Measurements from ENCODE around the gene POLRMT.
"Not testable (repeated sequence)": the region's sequence is repeated elsewhere in the genome, so short reads cannot be mapped to it uniquely, and the experiment has no call there.

POLRMT gene

DNA sequence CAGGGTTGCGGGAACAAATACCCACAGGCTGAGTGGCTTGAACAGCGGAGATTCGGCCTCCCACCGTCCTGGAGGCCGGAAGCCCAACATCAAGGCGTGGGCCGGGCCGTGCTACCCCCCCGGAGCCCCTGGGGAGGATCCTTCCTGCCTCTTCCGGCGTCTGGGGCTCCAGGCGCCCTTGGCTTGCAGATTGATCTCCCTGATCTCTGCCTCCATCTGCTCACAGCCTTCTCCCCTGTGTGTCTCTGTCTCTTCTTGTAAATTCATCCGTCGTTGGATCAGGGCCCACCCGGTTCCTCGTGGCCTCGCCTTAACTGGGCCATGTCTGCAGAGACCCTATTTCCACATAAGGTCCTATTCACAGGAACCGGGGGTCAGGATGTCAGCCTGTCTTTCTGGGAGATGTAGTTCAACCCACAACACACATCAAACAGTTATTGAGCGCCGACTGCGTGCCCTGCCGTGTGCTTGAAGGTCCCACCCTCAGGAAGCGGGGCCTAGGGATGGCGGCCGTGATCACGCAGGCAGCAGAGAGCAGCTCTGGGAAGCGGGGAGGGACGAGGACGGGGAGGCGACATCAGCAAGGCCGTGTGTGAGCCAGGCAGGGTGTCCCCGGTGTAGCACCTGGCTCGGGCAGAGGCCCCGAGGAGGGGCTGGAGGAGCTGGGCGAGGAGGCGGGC is 22.4 kb downstream of the POLRMT start:
- DNase-seq (ENCODE audit: low read depth) = peak; percentile 86

DNA sequence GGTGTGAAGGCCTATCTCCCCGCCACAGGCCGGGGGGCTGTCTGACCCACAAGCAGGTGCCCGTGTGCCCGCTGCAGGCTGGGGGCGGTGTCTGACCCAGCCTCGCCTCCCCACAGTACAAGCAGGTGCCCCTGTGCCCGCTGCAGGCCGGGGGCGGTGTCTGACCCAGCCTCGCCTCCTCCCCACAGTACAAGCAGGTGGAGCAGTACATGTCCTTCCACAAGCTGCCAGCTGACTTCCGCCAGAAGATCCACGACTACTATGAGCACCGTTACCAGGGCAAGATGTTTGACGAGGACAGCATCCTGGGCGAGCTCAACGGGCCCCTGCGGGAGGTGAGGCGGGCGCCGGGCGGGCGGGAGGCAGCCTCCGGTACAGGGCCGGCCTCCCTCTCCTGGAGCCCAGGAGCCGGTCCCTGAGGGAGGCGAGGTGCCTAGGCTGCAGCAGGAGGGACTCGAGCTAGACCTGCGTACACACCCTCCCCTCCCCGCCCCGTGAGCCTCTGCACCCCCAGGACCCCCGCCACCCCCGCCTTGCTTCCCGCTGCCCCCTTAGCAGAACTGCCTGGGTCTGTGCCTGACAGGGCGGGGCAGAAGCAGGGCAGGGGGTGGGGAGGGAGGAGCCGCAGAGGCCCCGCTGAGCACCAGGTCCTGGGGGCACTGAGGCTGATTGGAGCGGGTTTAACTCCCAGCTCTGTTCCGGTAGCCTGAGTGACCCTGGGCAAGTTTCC is 23.1 kb downstream of the POLRMT start:
- no peak for DNase-seq (ENCODE audit: low read depth)

DNA sequence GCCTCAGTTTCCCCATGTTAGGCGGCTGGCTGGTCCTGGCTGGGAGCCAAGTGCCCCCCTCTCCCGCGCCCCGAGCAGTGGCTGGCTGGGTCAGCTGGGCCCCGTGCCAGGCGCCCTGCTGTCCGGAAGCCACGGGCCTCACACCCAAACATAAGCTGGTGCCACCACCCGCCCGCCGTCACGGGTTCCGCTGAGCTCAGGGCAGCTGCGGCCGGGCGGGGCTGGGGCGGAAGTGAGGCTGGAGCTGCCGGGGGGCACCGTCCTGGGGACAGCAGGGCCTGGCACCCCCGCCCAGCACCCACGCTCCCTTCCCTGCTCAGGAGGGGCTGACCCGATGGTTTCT is 24.4 kb downstream of the POLRMT start:
- DNase-seq (ENCODE audit: low read depth) = no peak

GRCh38 chr19:608155-609003 is 25.0 kb downstream of the POLRMT start:
- DNase-seq (ENCODE audit: low read depth) = no peak

GRCh38 chr19:607301-608154 is 25.8 kb downstream of the POLRMT start:
- DNase-seq (ENCODE audit: low read depth) = no peak

- not testable (repeated sequence) for DNase-seq (ENCODE audit: low read depth)
These were observed 28.0 kb downstream of the POLRMT start for GRCh38 chr19:605061-605971.

GRCh38 chr19:604355-604754 is 29.0 kb downstream of the POLRMT start:
- no peak for DNase-seq (ENCODE audit: low read depth)

DNA sequence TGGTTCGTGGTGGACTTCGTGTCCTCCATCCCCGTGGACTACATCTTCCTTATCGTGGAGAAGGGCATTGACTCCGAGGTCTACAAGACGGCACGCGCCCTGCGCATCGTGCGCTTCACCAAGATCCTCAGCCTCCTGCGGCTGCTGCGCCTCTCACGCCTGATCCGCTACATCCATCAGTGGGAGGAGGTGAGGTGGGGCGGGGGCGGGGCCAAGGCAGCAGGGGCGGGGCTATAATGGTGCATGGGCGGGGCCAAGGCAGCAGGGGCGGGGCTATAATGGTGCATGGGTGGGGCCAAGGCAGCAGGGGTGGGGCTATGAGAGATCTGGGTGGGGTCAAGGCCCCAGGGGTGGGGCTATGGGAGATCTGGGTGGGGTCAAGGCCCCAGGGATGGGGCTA is 29.6 kb downstream of the POLRMT start:
- DNase-seq (ENCODE audit: low read depth) = not testable (repeated sequence)

GRCh38 chr19:603302-603639 is 30.1 kb downstream of the POLRMT start:
- DNase-seq (ENCODE audit: low read depth) = not testable (repeated sequence)

GRCh38 chr19:602391-603301 is 30.7 kb downstream of the POLRMT start:
- DNase-seq (ENCODE audit: low read depth) = no peak

GRCh38 chr19:601790-602189 is 31.5 kb downstream of the POLRMT start:
- DNase-seq (ENCODE audit: low read depth) = no peak

DNA sequence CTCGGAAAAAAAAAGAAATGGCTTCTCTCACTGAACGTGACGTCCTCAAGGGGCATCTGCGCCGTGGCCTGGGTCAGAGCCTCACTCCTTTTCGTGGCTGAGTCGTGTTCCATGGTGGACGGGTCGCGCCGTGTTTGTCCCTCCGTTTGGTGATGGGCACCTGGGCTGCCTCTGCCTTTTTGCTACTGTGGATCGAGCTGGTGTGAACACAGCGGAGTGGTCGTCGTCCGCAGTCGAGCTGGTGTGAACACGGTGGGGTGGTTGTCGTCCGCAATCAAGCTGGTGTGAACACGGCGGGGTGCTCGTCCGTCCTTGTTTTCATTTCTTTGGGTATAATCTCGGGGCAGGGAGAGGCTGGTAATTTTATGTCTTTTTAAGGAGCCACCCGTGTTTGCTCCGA is 32.0 kb downstream of the POLRMT start:
- no peak for DNase-seq (ENCODE audit: low read depth)

DNA sequence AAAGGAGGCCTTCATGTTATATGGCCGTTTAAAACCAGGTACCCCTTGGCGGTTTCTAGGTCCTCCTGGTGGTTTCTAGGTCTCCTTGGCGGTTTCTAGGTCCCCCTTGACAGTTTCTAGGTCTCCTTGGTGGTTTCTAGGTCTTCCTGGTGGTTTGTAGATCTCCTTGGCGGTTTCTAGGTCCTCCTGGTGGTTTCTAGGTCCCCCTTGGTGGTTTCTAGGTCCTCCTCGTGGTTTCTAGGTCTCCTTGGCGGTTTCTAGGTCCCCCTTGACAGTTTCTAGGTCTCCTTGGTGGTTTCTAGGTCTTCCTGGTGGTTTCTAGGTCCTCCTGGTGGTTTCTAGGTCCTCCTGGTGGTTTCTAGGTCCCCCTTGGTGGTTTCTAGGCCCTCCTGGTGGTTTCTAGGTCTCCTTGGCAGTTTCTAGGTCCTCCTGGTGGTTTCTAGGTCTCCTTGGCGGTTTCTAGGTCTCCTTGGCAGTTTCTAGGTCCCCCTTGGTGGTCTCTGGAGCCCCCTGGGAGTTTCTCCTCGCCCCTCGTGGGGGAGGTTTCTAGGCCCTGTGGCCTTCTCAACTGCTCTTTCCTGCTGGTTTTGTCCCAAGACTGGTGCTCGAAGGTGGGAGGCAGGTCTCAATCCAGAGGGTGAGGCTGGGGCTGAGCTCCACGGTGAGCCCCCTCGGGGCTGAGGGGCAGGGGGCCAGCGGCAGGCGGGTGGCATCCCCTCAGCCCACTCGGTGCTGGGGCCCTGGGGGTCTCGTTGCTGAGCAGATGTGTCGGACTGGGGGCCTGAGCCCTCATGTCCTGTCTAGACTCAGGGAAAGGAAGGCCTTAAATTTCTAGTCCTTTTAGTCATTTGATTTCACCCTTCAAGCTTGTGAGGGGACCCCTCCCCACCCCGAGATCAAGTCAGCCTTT is 35.7 kb downstream of the POLRMT start:
- no peak for DNase-seq (ENCODE audit: low read depth)

- no peak for DNase-seq (ENCODE audit: low read depth)
These were observed 37.1 kb downstream of the POLRMT start for GRCh38 chr19:596263-596655.

GRCh38 chr19:595326-596262 is 37.7 kb downstream of the POLRMT start:
- DNase-seq (ENCODE audit: low read depth) = no peak

GRCh38 chr19:594265-594870 is 39.0 kb downstream of the POLRMT start:
- DNase-seq (ENCODE audit: low read depth) = no peak

GRCh38 chr19:593505-593904 is 39.8 kb downstream of the POLRMT start:
- no peak for DNase-seq (ENCODE audit: low read depth)

Data from EH (cell line).